IPS-18c (cell line): ENCODE results near the gene NKX2-8.
"Not testable (repeated sequence)": the region's sequence is repeated elsewhere in the genome, so short reads cannot be mapped to it uniquely, and the experiment has no call there.

Source experiments
- H3K4me3 ChIP-seq: 2 replicates; pipeline ENCODE4 v1.7.0; 2013; ENCODE audit warnings: low read depth, mild to moderate bottlenecking, low read length, moderate library complexity; ENCODE audit not compliant: insufficient read depth
- H3K9me3 ChIP-seq: one replicate; pipeline ENCODE4 v1.6.1; 2013; ENCODE audit warnings: mild to moderate bottlenecking, low read length, moderate library complexity; ENCODE audit not compliant: control insufficient read depth, insufficient read depth

The NKX2-8 gene

GRCh38 chr14:36583242-36583892 is 953 bp upstream of the NKX2-8 start:
- H3K4me3 ChIP-seq = no peak overlapping the region
- peaks cover 2% of the 10 kb centered on the region for H3K9me3 ChIP-seq

GRCh38 chr14:36582874-36583241 is 444 bp upstream of the NKX2-8 start:
- Histone ChIP-seq H3K4me3 (no peak overlapping the region), H3K9me3 (peaks cover 2% of the 10 kb centered on the region)

- Histone ChIP-seq H3K9me3 (peaks cover 2% of the 10 kb centered on the region), H3K4me3 (peak overlapping the region; percentile 44)
Observed at GRCh38 chr14:36580856-36581831, 1.3 kb downstream of the NKX2-8 start.

- Histone ChIP-seq H3K9me3 (peaks cover 2% of the 10 kb centered on the region), H3K4me3 (peak overlapping the region; percentile 44)
Observed at GRCh38 chr14:36580141-36580855, 2.1 kb downstream of the NKX2-8 start.

GRCh38 chr14:36579573-36580140 is 2.8 kb downstream of the NKX2-8 start:
- Histone ChIP-seq H3K4me3 (peak overlapping the region; percentile 31), H3K9me3 (peaks cover 2% of the 10 kb centered on the region)

GRCh38 chr14:36579001-36579555 is 3.3 kb downstream of the NKX2-8 start:
- H3K9me3 ChIP-seq = peaks cover 2% of the 10 kb centered on the region
- no peak overlapping the region for H3K4me3 ChIP-seq

GRCh38 chr14:36570065-36570464 is 12.3 kb downstream of the NKX2-8 start:
- Histone ChIP-seq H3K9me3 (no peaks in the 10 kb centered on the region), H3K4me3 (no peak overlapping the region)

GRCh38 chr14:36556811-36557433 is 25.5 kb downstream of the NKX2-8 start:
- Histone ChIP-seq H3K4me3 (no peak overlapping the region), H3K9me3 (no peaks in the 10 kb centered on the region)

GRCh38 chr14:36555998-36556743 is 26.2 kb downstream of the NKX2-8 start:
- Histone ChIP-seq H3K9me3 (no peaks in the 10 kb centered on the region), H3K4me3 (no peak overlapping the region)

- Histone ChIP-seq H3K4me3 (no peak overlapping the region), H3K9me3 (no peaks in the 10 kb centered on the region)
Observed at GRCh38 chr14:36553656-36554260, 28.7 kb downstream of the NKX2-8 start.

- no peak overlapping the region for H3K4me3 ChIP-seq
Observed at GRCh38 chr14:36550899-36551298, 31.5 kb downstream of the NKX2-8 start.

GRCh38 chr14:36544280-36544679 is 38.1 kb downstream of the NKX2-8 start:
- H3K4me3 ChIP-seq, H3K9me3 ChIP-seq: not testable (repeated sequence)

More at GRCh38 chr14:36550899-36551298, 31.5 kb downstream of the NKX2-8 start:
- no peaks in the 10 kb centered on the region for H3K9me3 ChIP-seq

GRCh38 chr14:36538051-36538450 is 44.4 kb downstream of the NKX2-8 start:
- Histone ChIP-seq H3K4me3 (no peak overlapping the region), H3K9me3 (no peaks in the 10 kb centered on the region)
